HG03280 (cell line): ENCODE results near the gene FAM83C.
"Not testable (repeated sequence)": the region's sequence is repeated elsewhere in the genome, so short reads cannot be mapped to it uniquely, and the experiment has no call there.

Experiments
- ATAC-seq: cut with Tn5 transposase; IDR thresholded peaks from one replicate; pipeline ENCODE4 v1.9.1; 2021; ENCODE audit warnings: mild to moderate bottlenecking, moderate library complexity; ENCODE audit not compliant: unreplicated experiment

FAM83C gene

GRCh38 chr20:35270021-35270902 lies 22.0 kb downstream of the FAM83C start:
- ATAC-seq = no peak

- ATAC-seq = no peak
Observed at GRCh38 chr20:35269055-35269781, 23.0 kb downstream of the FAM83C start.

- ATAC-seq = no peak
Observed at GRCh38 chr20:35267092-35267491, 25.1 kb downstream of the FAM83C start.

DNA sequence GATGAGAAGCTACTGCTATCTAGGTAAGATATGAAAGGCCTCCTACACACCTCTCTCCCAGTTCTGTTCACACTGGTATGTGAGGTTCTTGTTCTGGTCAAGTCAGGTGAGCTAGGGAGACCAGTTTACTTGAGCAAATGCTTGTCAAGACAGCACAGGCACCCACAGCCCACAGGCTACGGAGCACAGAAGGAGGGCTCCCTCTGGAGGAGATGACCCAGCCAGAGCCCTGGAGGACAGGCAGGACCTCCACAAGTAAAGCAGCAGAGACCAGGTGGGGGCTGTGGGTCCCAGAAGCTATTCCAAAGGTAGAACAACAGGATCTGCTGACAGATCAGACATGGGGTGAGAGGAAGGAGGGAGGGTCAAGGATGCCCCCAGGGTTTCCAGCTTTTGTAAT lies 27.5 kb downstream of the FAM83C start:
- ATAC-seq = no peak

GRCh38 chr20:35263532-35264341 lies 28.5 kb downstream of the FAM83C start:
- ATAC-seq = no peak

- not testable (repeated sequence) for ATAC-seq
Observed at GRCh38 chr20:35262731-35263531, 29.3 kb downstream of the FAM83C start.

- not testable (repeated sequence) for ATAC-seq
Observed at GRCh38 chr20:35262321-35262720, 29.9 kb downstream of the FAM83C start.

DNA sequence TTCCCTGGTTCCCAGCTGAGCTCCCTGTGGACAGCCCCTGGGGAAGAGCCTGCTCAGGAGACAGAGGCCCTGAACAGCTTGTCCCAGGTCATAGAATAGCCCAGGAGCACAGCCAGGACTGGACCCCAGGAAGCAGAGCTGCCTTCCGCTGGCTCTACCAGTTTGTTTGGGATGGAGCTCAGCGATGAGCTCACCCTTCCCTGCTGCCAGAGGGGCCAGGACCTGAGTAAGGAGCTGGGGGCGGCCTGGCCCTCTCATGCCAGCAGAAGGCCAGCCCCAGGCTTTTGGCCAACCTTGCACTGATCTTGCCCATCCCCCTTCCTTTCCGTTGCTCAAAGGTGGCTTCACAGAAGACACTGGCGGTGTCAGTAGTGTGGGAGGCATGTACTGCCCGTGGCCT lies 31.8 kb downstream of the FAM83C start:
- no peak for ATAC-seq

- ATAC-seq = no peak
Observed at GRCh38 chr20:35257175-35257909, 34.9 kb downstream of the FAM83C start.

GRCh38 chr20:35254448-35254999 lies 37.7 kb downstream of the FAM83C start:
- no peak for ATAC-seq

DNA sequence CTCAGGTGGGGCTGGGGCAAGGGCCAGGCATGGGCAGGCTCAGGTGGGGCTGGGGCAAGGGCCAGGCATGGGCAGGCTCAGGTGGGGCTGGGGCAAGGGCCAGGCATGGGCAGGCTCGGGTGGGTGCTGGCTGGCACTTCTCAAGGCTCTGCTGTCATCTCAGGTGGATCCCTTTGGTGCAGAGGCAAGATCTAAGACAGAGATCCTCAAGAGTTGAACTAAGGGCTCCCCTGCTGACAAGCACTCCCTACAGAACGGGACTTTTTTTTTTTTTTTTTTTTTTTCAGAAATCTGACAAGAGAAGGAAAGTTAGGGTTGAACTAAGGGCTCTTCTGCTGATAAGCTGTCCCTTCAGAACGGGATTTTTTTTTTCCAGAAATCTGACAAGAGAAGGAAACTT lies 39.2 kb downstream of the FAM83C start:
- no peak for ATAC-seq

DNA sequence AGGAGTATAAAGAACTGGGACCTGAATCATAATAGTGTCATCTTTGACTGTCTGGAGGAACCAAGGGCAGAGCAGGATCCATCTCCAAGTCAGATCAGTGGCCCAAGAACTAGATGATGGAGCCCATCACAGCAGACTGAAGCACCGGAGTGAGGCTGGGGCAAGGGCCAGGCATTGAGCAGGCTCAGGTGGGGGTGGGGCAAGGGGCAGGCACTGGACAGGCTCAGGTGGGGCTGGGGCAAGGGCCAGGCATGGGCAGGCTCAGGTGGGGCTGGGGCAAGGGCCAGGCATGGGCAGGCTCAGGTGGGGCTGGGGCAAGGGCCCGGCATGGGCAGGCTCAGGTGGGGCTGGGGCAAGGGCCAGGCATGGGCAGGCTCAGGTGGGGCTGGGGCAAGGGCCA lies 39.6 kb downstream of the FAM83C start:
- ATAC-seq = not testable (repeated sequence)

GRCh38 chr20:35252037-35252461 lies 40.2 kb downstream of the FAM83C start:
- peak; percentile 74 for ATAC-seq

GRCh38 chr20:35251613-35251940 lies 40.6 kb downstream of the FAM83C start:
- ATAC-seq = no peak

DNA sequence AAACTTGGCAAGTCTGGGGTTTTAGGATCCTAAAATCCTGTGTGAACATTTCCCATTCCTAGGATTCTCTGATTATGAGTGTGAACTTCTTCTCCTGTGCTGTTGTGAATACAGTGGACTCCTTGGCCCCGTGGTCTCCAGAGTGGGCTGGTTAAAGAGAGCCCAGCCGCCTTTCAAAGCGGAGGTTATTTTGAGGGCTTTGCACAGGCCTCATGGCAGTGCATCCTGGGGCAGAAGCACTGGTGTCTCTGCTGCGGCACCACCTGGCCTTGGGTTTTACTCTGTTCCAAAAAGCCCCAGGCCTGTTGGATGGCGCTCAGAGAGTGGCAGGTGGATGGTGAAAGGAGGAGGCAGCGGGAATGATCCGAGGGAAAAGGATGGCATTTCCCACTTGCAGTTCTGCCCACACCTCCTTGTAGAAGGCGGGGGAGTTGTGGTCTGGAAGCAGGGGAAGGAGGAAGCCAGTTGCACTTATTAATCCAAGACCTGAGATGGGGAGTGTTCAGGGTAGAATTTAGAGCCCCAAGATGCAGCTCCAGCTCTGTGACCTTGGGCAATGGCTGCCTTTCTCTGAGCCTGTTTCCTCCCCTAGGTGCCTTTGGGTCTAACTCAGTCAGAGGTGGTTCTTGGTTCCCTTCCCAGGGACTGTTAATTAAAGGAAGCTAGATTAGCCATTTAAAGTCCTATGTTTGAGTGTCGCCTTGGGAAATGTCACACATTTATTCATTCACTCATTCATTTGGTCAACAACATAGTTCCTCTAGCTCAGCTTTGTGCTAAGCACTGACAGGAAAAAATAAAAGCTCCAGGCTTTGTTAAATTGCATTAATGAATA lies 43.4 kb downstream of the FAM83C start:
- ATAC-seq = no peak

DNA sequence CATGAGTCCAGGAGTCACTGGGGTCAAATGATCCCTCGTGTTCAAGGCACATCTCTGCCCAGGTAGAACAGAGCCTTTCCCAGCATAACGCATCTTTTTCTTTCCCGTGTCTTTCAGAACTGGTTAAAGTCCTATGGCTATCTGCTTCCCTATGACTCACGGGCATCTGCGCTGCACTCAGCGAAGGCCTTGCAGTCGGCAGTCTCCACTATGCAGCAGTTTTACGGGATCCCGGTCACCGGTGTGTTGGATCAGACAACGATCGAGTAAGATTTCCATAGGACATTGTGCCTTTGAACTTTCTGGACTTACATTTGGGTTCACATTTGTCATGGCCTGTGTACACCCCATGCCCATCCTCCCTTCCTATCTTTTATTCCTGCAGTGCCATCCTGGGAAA lies 45.5 kb downstream of the FAM83C start:
- ATAC-seq = no peak

DNA sequence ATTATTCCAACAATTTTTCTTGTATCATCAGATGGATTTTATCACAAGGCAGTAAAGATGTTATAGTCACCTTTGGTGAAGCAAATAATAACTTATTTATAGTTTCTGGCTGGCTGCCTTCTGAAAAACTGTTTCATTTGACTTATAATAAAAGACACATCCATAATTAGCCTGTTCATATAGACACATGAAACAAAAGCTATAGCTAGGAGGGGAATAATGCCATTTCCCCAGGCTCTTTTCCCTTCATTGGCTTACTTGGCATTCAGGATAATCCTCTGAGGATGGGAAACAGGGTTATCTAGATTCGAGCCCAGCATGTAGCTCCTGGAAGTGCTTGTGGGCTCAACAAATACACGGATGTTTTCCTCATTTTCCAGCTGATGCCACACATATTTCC lies 48.2 kb downstream of the FAM83C start:
- no peak for ATAC-seq

- no peak for ATAC-seq
Observed at GRCh38 chr20:35243317-35243716, 48.9 kb downstream of the FAM83C start.

GRCh38 chr20:35240811-35241293 lies 51.4 kb downstream of the FAM83C start:
- no peak for ATAC-seq
